BE2C (cell line): ENCODE measurements around the gene RNF151.

Source experiments
- DNase-seq: peaks from one replicate; pipeline ENCODE4 v3.0.0-alpha.2; 2020
- H3K27me3 ChIP-seq: fragments of 250-450 bp; sonication (Bioruptor Pico); 2 replicates; pipeline ENCODE4 v1.5.1; 2020; ENCODE audit warnings: mild to moderate bottlenecking
- H3K36me3 ChIP-seq: fragments of 250-450 bp; sonication (Bioruptor Pico); 2 replicates; pipeline ENCODE4 v1.5.1; 2020; ENCODE audit warnings: mild to moderate bottlenecking
- H3K4me1 ChIP-seq: fragments of 250-450 bp; sonication (Bioruptor Pico); 2 replicates; pipeline ENCODE4 v1.5.1; 2020
- H3K4me3 ChIP-seq: 2 replicates; pipeline ENCODE4 v1.5.1; 2011; ENCODE audit warnings: low read depth, low read length
- H3K9me3 ChIP-seq: fragments of 250-450 bp; sonication (Bioruptor Pico); 2 replicates; pipeline ENCODE4 v1.5.1; 2020
- CTCF ChIP-seq: IDR thresholded peaks from 2 replicates; pipeline ENCODE4 v1.5.1; 2012; ENCODE audit warnings: mild to moderate bottlenecking, low read depth, low read length

Gene RNF151

DNA sequence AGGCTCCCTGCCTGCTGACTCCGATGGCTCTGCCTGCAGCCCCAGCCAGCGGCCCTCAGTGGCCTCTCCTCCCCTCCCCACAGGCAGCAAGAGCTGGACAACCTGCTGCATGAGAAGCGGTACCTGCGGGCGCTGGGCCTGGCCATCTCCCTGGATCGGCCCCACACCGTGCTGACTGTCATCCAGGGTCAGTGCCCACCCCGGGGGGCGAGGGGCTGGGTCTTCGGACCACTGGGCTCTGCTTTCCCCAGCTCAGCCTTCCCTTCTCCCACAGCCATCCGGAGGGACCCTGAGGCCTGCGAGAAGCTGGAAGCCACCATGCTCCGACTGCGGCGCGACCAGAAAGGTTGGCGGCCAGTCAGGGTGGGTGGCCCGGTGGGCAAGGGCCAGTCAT is 11.2 kb downstream of the RNF151 start:
- Histone ChIP-seq H3K27me3 (peaks cover 13% of the 10 kb centered on the region; the same call in 1 of the 2 replicates), H3K4me3 (no peak overlapping the region), H3K9me3 (no peaks in the 10 kb centered on the region), H3K4me1 (peaks cover under 1% of the 10 kb centered on the region; the same call in 1 of the 2 replicates), H3K36me3 (peaks cover 49% of the 10 kb centered on the region)
- no peak for TF ChIP-seq CTCF
- DNase-seq: no peak

DNA sequence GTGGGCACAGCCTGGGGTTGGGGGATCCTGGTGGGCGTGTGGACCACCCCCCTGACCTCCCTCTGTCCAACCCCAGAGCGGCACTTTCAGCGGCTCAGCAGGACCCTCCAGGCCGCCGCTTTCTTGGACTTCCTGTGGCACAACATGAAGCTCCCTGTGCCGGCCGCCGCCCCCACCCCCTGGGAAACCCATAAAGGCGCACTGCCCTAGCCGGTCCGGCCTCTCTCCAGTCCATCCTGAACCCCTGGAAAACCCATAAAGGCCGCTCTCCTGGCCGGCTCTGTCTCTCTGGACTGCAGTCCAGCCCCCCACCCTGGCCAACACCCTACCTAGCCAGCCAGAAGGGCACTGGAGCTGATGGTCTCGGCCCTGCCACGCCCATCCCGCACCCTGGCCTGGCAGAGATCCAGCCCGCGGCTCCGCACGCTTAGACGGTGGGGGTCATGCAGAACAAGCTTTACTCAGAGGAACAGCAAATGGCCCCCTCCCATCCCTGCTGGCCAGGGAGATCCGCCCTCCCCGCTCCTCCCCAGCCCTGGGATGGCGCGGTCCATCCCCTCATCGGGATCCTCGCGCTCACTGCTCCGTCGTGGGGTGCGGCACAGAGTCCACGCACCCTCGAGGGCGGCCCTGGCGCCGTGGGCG is 11.9 kb downstream of the RNF151 start:
- no peak overlapping the region for H3K4me3 ChIP-seq
- TF ChIP-seq CTCF: no peak
- no peak for DNase-seq
- H3K27me3 ChIP-seq: peaks cover 13% of the 10 kb centered on the region; the same call in 1 of the 2 replicates
- H3K4me1 ChIP-seq: peaks cover 3% of the 10 kb centered on the region; the same call in 1 of the 2 replicates
- H3K9me3 ChIP-seq: no peaks in the 10 kb centered on the region
- peaks cover 48% of the 10 kb centered on the region for H3K36me3 ChIP-seq

DNA sequence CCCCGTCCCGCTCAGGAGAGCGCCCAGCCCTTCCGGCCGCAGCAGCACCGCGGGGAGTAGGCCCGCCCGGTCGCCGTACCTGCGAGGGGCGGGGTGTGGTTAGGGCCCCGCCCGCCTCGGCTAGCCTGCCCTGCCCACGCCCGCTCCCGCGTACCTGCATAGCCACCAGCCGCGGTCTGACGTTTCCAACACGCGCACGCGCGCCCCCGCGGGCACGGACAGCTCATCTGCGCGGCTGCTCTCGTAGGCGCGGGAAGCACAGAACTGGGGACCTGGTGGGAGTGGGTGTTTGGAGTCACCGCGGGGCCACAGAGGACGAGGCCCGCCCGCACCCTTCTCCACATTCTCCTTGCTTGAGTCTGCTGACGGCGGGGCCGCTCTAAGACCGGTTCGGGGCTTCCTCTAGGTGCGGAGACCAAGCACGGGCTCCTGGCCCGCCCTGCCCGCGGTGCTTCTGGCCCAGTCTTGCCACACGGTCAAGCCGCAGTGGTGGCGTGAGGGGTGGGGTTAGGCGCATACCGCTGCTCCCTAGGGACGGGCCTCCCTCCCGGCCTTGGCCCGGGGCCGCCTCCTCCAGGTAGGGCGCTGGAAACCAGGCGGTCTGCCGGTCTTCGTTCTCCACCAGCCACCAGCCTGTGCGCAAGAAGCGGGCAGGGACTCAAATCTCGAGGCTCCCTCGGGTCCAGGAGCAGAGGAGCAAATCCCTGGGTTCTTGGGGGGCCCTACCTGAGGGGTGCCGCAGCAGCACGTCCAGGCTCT is 12.8 kb downstream of the RNF151 start:
- H3K4me3 ChIP-seq: no peak overlapping the region
- no peak for TF ChIP-seq CTCF
- no peaks in the 10 kb centered on the region for H3K9me3 ChIP-seq
- DNase-seq: no peak
- peaks cover 13% of the 10 kb centered on the region; the same call in 1 of the 2 replicates for H3K27me3 ChIP-seq
- H3K36me3 ChIP-seq: peaks cover 39% of the 10 kb centered on the region
- peaks cover 3% of the 10 kb centered on the region; the same call in 1 of the 2 replicates for H3K4me1 ChIP-seq

DNA sequence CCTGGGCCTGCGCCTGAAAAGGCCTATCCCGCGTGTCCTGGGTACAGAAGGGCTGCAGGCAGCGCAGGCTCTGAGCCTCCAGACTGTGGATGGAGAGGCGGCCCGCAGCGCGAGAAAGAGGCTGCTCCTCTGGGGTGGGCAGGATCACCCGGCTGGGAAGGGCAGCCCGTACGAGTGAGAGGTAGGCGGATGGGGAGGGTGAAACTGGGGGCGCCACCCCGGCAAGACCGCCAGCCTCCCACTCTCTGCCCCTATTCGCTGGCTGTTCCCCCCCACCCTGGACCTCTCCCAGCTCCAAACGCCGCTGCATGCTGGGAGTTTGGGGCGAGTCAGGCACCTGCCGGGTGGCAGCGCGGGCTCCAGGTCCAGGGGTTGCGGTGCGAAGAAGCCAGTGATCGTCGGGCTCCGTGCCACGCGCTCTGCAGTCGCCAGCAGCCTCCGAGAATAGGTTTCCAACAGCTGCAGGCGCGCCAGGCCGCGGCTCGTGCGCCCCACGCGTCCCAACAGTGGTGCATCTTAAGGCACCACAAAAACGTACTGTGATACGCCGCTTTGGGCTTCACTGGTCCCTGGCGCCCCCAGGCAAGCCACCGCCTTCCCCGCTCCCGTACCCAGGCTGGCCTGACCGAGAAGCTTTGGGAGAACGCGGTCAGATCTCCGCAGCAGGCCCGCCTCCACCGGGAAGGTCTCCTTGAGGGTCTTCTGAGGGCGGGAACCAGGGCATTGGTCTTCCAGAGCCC is 13.5 kb downstream of the RNF151 start:
- DNase-seq: no peak

GRCh38 chr16:1980770-1981087 is 14.1 kb downstream of the RNF151 start:
- no peak for DNase-seq
- peaks cover 3% of the 10 kb centered on the region; the same call in 1 of the 2 replicates for H3K4me1 ChIP-seq
- H3K27me3 ChIP-seq: peaks cover 13% of the 10 kb centered on the region; the same call in 1 of the 2 replicates
- no peaks in the 10 kb centered on the region for H3K9me3 ChIP-seq
- no peak overlapping the region for H3K4me3 ChIP-seq
- peaks cover 30% of the 10 kb centered on the region for H3K36me3 ChIP-seq
- no peak for TF ChIP-seq CTCF

More for the DNA sequence above, 13.5 kb downstream of the RNF151 start:
- peaks cover 3% of the 10 kb centered on the region; the same call in 1 of the 2 replicates for H3K4me1 ChIP-seq
- H3K36me3 ChIP-seq: peaks cover 32% of the 10 kb centered on the region
- no peak for TF ChIP-seq CTCF
- no peaks in the 10 kb centered on the region for H3K9me3 ChIP-seq
- peaks cover 13% of the 10 kb centered on the region; the same call in 1 of the 2 replicates for H3K27me3 ChIP-seq
- no peak overlapping the region for H3K4me3 ChIP-seq
